Mesothelial cell of epicardium (in vitro differentiated cells): ENCODE data around the gene VIPR2. TPM values are rescaled to one million over a fixed set of nuclear protein-coding genes. Genes with fewer than 3 reads are reported as not detected.
A peak's percentile ranks its signal among the peaks of the same experiment; 100 is the strongest.

Experiments
- DNase-seq, 2 experiments: peaks; one replicate each; pipeline ENCODE4 v3.0.0; 2021; ENCODE audit warnings: low spot score in 2 of 2; ENCODE audit not compliant: unreplicated experiment in 2 of 2
- H3K27ac Mint-ChIP-seq: 2 replicates; pipeline ENCODE4 v1.8.0; 2021; ENCODE audit warnings: mixed read lengths
- H3K27me3 Mint-ChIP-seq: 2 replicates; pipeline ENCODE4 v1.8.0; 2021; ENCODE audit warnings: low read depth, mixed read lengths
- H3K36me3 Mint-ChIP-seq: 2 replicates; pipeline ENCODE4 v1.8.0; 2021; ENCODE audit warnings: mixed read lengths
- H3K4me1 Mint-ChIP-seq: 2 replicates; pipeline ENCODE4 v1.8.0; 2021; ENCODE audit warnings: mixed read lengths
- H3K4me3 Mint-ChIP-seq: 2 replicates; pipeline ENCODE4 v1.8.0; 2021; ENCODE audit warnings: mild to moderate bottlenecking, moderate library complexity, mixed read lengths
- H3K9me3 Mint-ChIP-seq: 2 replicates; pipeline ENCODE4 v1.8.0; 2021; ENCODE audit warnings: mixed read lengths
- CTCF ChIP-seq: fragments of 200-600 bp; sonication (generic); IDR thresholded peaks from one replicate; pipeline ENCODE4 v1.5.0; 2021; ENCODE audit warnings: antibody characterized with exemption; ENCODE audit not compliant: unreplicated experiment
- total RNA-seq: library from RNA; stranded (reverse); gene quantifications from 3 replicates; pipeline ENCODE4 v1.2.1, GENCODE V29; 2021

The VIPR2 gene
- total RNA-seq, 1 donor from 2014 or later, result 0.04 TPM

- Mint-ChIP-seq H3K4me3 (no peak overlapping the region), H3K36me3 (no peaks in the 10 kb centered on the region), H3K27me3 (peaks cover 34% of the 10 kb centered on the region), H3K4me1 (peaks cover 14% of the 10 kb centered on the region), H3K27ac (peak overlapping the region; percentile 39), H3K9me3 (no peaks in the 10 kb centered on the region)
- no peak for DNase-seq
- TF ChIP-seq CTCF, result no peak
Measured at GRCh38 chr7:159108491-159108890, 36.2 kb downstream of the VIPR2 start.

- no peaks in the 10 kb centered on the region for H3K36me3 Mint-ChIP-seq
- H3K27me3 Mint-ChIP-seq, result peaks cover 26% of the 10 kb centered on the region
- no peaks in the 10 kb centered on the region for H3K9me3 Mint-ChIP-seq
- peaks cover 7% of the 10 kb centered on the region for H3K4me1 Mint-ChIP-seq
- no peak overlapping the region for H3K4me3 Mint-ChIP-seq
- DNase-seq, result no peak
- TF ChIP-seq CTCF, result no peak
- no peak overlapping the region for H3K27ac Mint-ChIP-seq
Measured at GRCh38 chr7:159107161-159107892, 37.3 kb downstream of the VIPR2 start.

GRCh38 chr7:159105832-159106811 is 38.5 kb downstream of the VIPR2 start:
- Mint-ChIP-seq H3K4me3 (no peak overlapping the region), H3K36me3 (no peaks in the 10 kb centered on the region), H3K9me3 (peaks cover 6% of the 10 kb centered on the region), H3K27ac (no peak overlapping the region), H3K4me1 (peaks cover 7% of the 10 kb centered on the region), H3K27me3 (peaks cover 22% of the 10 kb centered on the region)
- no peak for TF ChIP-seq CTCF
- no peak for DNase-seq

GRCh38 chr7:159105066-159105780 is 39.4 kb downstream of the VIPR2 start:
- H3K36me3 Mint-ChIP-seq, result no peaks in the 10 kb centered on the region
- peaks cover 20% of the 10 kb centered on the region for H3K27me3 Mint-ChIP-seq
- peaks cover 6% of the 10 kb centered on the region for H3K9me3 Mint-ChIP-seq
- no peak overlapping the region for H3K27ac Mint-ChIP-seq
- H3K4me3 Mint-ChIP-seq, result no peak overlapping the region
- peaks cover 7% of the 10 kb centered on the region for H3K4me1 Mint-ChIP-seq
- TF ChIP-seq CTCF, result no peak
- DNase-seq, result no peak

GRCh38 chr7:159104188-159104920 is 40.3 kb downstream of the VIPR2 start:
- Mint-ChIP-seq H3K4me3 (no peak overlapping the region), H3K27me3 (peaks cover 16% of the 10 kb centered on the region), H3K27ac (no peak overlapping the region), H3K9me3 (peaks cover 6% of the 10 kb centered on the region), H3K4me1 (peaks cover 5% of the 10 kb centered on the region), H3K36me3 (no peaks in the 10 kb centered on the region)
- DNase-seq, result no peak
- TF ChIP-seq CTCF, result no peak
